WTC11 (cell line): ENCODE measurements around the gene OBSL1. TPM values are rescaled to one million over a fixed set of nuclear protein-coding genes. Genes with fewer than 3 reads are reported as not detected.

Experiments
- ATAC-seq: fragments of 200-7000 bp; cut with Tn5 transposase; 2 replicates; pipeline ENCODE4 v1.10.0; 2021; ENCODE audit warnings: mild to moderate bottlenecking, moderate library complexity
- CTCF ChIA-PET: fragments of 300-600 bp; sonication (Branson Sonifier 250); formaldehyde crosslinking; loops from one replicate; lab custom pipeline; 2021; ENCODE audit warnings: antibody characterized with exemption; lab: Charles Lee
- POLR2A ChIA-PET: fragments of 350-600 bp; sonication (Branson Sonifier 250); formaldehyde crosslinking; loops from one replicate; lab custom pipeline; 2021; ENCODE audit warnings: antibody characterized with exemption; lab: Charles Lee
- DNase-seq: peaks from one replicate; pipeline ENCODE4 v3.0.0; 2021; ENCODE audit warnings: low spot score
- H3K27ac Mint-ChIP-seq: 2 replicates; pipeline ENCODE4 v1.8.0; 2021; ENCODE audit warnings: mixed read lengths
- H3K27me3 Mint-ChIP-seq: 2 replicates; pipeline ENCODE4 v1.8.0; 2021; ENCODE audit warnings: low read depth, mild to moderate bottlenecking, moderate library complexity, mixed read lengths
- H3K36me3 Mint-ChIP-seq: 2 replicates; pipeline ENCODE4 v1.8.0; 2021; ENCODE audit warnings: mixed read lengths
- H3K4me1 Mint-ChIP-seq: 2 replicates; pipeline ENCODE4 v1.8.0; 2022; ENCODE audit warnings: mixed read lengths
- H3K4me3 Mint-ChIP-seq: 2 replicates; pipeline ENCODE4 v1.8.0; 2021; ENCODE audit warnings: mild to moderate bottlenecking, moderate library complexity, mixed read lengths
- H3K9me3 Mint-ChIP-seq: 2 replicates; pipeline ENCODE4 v1.8.0; 2021; ENCODE audit warnings: mixed read lengths
- ELF4 ChIP-seq: sonication (generic); formaldehyde crosslinking; IDR thresholded peaks from 2 replicates; pipeline ENCODE4 v1.8.1; 2022; ENCODE audit warnings: low read depth, mild to moderate bottlenecking, moderate library complexity, missing genetic modification reagents
- HMGA2 ChIP-seq: fragments of 250-450 bp; sonication (Bioruptor Pico); IDR thresholded peaks from 2 replicates; pipeline ENCODE4 v1.4.0; 2021; ENCODE audit warnings: mild to moderate bottlenecking, moderate library complexity
- JAZF1 ChIP-seq: fragments of 250-450 bp; sonication (Bioruptor Pico); IDR thresholded peaks from 2 replicates; pipeline ENCODE4 v1.9.0; 2021; ENCODE audit warnings: moderate library complexity, mild to moderate bottlenecking, inconsistent platforms
- MYBL2 ChIP-seq: sonication (generic); formaldehyde crosslinking; IDR thresholded peaks from 2 replicates; pipeline ENCODE4 v1.8.1; 2023; ENCODE audit warnings: mild to moderate bottlenecking, moderate library complexity, missing genetic modification reagents
- NR2C2 ChIP-seq: sonication (generic); formaldehyde crosslinking; IDR thresholded peaks from 2 replicates; pipeline ENCODE4 v1.8.0; 2022; ENCODE audit warnings: mild to moderate bottlenecking, missing genetic modification reagents
- OVOL2 ChIP-seq: fragments of 250-450 bp; sonication (Bioruptor Pico); IDR thresholded peaks from 2 replicates; pipeline ENCODE4 v1.9.0; 2021; ENCODE audit warnings: mild to moderate bottlenecking, borderline replicate concordance
- ZNF121 ChIP-seq: sonication (generic); formaldehyde crosslinking; IDR thresholded peaks from 2 replicates; pipeline ENCODE4 v1.8.0; 2023; ENCODE audit warnings: missing genetic modification reagents
- ZNF219 ChIP-seq: sonication (generic); formaldehyde crosslinking; IDR thresholded peaks from 2 replicates; pipeline ENCODE4 v1.8.0; 2023; ENCODE audit warnings: missing genetic modification reagents, mild to moderate bottlenecking, borderline replicate concordance
- ZNF263 ChIP-seq: sonication (generic); formaldehyde crosslinking; IDR thresholded peaks from 2 replicates; pipeline ENCODE4 v1.8.1; 2022; ENCODE audit warnings: low read depth, mild to moderate bottlenecking, moderate library complexity, missing genetic modification reagents
- ZNF423 ChIP-seq: fragments of 250-450 bp; sonication (Bioruptor Pico); IDR thresholded peaks from 2 replicates; pipeline ENCODE4 v2.1.2; 2022; ENCODE audit warnings: mild to moderate bottlenecking, moderate library complexity
- total RNA-seq: library from RNA; stranded (reverse); gene quantifications from 3 replicates; pipeline ENCODE4 v1.2.3, GENCODE V29; 2021
- TF ChIP-seq, protein P1 (sequence below): fragments of 250-450 bp; sonication (Bioruptor Pico); IDR thresholded peaks from 2 replicates; pipeline ENCODE4 v1.9.0; 2021; ENCODE audit warnings: mild to moderate bottlenecking
- TF ChIP-seq, protein P2 (sequence below): sonication (generic); formaldehyde crosslinking; IDR thresholded peaks from 2 replicates; pipeline ENCODE4 v1.8.0; 2023; ENCODE audit warnings: missing genetic modification reagents
- TF ChIP-seq, protein P3 (sequence below): sonication (generic); formaldehyde crosslinking; IDR thresholded peaks from 2 replicates; pipeline ENCODE4 v1.8.1; 2023; ENCODE audit warnings: mild to moderate bottlenecking, missing genetic modification reagents
- TF ChIP-seq, protein P4 (sequence below): fragments of 200-600 bp; IDR thresholded peaks from 2 replicates; pipeline ENCODE4 v1.8.0; 2022; ENCODE audit warnings: antibody characterized with exemption
- TF ChIP-seq, protein P5 (sequence below): fragments of 250-450 bp; sonication (Bioruptor Pico); IDR thresholded peaks from 2 replicates; pipeline ENCODE4 v2.1.2; 2022; ENCODE audit warnings: mild to moderate bottlenecking, moderate library complexity
- TF ChIP-seq, protein P6 (sequence below): sonication (generic); formaldehyde crosslinking; IDR thresholded peaks from 2 replicates; pipeline ENCODE4 v1.8.1; 2023; ENCODE audit warnings: mild to moderate bottlenecking, moderate library complexity, missing genetic modification reagents
- TF ChIP-seq, protein P7 (sequence below): fragments of 250-450 bp; sonication (Bioruptor Pico); IDR thresholded peaks from 2 replicates; pipeline ENCODE4 v1.9.0; 2021; ENCODE audit warnings: mild to moderate bottlenecking, borderline replicate concordance

OBSL1 gene
- total RNA-seq, 1 experiment from 2014 or later: 159 TPM

DNA sequence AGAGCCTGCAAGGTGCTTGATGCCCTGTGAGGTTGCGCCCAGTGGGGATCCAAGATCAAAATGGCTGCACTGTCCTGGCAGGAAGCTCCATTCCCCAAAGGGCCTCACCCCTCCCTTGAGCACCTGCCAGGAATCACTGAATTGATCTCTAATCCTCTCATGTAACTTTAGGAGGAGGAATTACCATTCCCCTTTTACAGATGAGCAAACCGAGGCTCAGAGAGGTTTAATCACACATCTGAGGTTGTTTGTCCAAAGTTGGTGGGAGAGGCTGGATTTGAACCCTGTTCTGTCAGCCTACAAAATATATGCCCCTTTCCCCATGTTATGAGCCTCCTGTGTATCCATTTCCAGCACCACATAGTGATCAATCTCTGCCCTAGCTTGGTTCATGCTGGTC, 46.5 kb downstream of the OBSL1 start:
- ChIA-PET POLR2A (interaction anchor here (1.5 kb wide), 1 partner anchor 29 kb away, joined by 5 read pairs; a partner anchor contains a TSS), CTCF (interaction anchor here (1.5 to 41.3 kb wide), 3 partner anchors 17 to 78 kb away, joined by 3 to 2316 read pairs (median 188); partner anchors contain the start of gene GMPPA)
- Mint-ChIP-seq H3K36me3 (no peaks in the 10 kb centered on the region), H3K9me3 (no peaks in the 10 kb centered on the region), H3K4me3 (no peak overlapping the region), H3K27me3 (peaks cover 47% of the 10 kb centered on the region), H3K4me1 (peaks cover 63% of the 10 kb centered on the region), H3K27ac (no peak overlapping the region)
- DNase-seq (no peak), ATAC-seq (no peak)
- no peak for TF ChIP-seq ZNF121 (CRISPR knock-in tag)
- no peak for TF ChIP-seq ZNF263
- no peak for TF ChIP-seq NR2C2 (CRISPR knock-in tag)
- no peak for TF ChIP-seq ZNF219 (CRISPR knock-in tag)

DNA sequence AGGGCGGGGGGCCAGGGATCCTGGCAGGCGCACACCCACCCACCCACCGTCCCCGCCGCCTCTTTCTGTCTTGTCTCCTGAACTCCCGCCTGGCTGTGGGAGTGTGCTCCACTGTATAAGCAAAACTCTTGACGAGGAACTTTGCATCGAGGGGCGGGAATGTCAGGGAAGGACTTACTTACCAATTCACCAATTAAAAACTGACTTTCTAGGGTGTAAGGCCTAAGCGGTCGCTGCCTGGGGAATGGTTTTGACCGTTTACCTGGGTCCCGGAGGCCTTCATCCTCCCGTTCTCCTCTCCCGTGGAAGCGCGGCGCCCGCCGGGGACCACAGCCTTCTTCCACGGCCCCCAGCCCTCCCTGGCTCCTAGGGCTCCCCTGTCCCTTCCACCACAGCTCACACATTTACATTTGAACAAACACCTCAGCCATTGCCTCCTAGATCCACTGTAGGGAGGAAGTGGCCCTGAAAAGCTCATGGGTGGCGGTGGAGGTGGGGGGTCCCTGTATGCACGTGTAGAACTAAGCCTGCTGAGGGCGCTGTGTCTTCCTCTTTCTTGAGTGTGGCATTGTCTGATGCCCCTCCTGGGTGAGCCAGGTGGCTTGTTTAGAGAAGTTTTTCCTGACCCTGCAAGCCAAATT, 48.2 kb downstream of the OBSL1 start:
- no peaks in the 10 kb centered on the region for H3K9me3 Mint-ChIP-seq
- no peak overlapping the region for H3K27ac Mint-ChIP-seq
- DNase-seq: peak; percentile 56
- H3K27me3 Mint-ChIP-seq: peaks cover 31% of the 10 kb centered on the region
- ATAC-seq: peak; percentile 12
- POLR2A ChIA-PET: interaction anchor here (1.2 kb wide), 1 partner anchor 30 kb away, joined by 3 read pairs; no protein-coding TSS in a partner anchor
- CTCF ChIA-PET: interaction anchor here (0.6 to 41.3 kb wide), 29 partner anchors 8 to 652 kb away, joined by 3 to 2316 read pairs (median 5); partner anchors contain the start of genes ASIC4, DNPEP, GMPPA and SPEG
- no peaks in the 10 kb centered on the region for H3K36me3 Mint-ChIP-seq
- TF ChIP-seq, protein P1, sequence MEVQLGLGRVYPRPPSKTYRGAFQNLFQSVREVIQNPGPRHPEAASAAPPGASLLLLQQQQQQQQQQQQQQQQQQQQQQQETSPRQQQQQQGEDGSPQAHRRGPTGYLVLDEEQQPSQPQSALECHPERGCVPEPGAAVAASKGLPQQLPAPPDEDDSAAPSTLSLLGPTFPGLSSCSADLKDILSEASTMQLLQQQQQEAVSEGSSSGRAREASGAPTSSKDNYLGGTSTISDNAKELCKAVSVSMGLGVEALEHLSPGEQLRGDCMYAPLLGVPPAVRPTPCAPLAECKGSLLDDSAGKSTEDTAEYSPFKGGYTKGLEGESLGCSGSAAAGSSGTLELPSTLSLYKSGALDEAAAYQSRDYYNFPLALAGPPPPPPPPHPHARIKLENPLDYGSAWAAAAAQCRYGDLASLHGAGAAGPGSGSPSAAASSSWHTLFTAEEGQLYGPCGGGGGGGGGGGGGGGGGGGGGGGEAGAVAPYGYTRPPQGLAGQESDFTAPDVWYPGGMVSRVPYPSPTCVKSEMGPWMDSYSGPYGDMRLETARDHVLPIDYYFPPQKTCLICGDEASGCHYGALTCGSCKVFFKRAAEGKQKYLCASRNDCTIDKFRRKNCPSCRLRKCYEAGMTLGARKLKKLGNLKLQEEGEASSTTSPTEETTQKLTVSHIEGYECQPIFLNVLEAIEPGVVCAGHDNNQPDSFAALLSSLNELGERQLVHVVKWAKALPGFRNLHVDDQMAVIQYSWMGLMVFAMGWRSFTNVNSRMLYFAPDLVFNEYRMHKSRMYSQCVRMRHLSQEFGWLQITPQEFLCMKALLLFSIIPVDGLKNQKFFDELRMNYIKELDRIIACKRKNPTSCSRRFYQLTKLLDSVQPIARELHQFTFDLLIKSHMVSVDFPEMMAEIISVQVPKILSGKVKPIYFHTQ (CRISPR knock-in tag): no peak
- TF ChIP-seq HMGA2 (CRISPR knock-in tag): no peak
- TF ChIP-seq JAZF1 (CRISPR knock-in tag): no peak
- TF ChIP-seq, protein P2, sequence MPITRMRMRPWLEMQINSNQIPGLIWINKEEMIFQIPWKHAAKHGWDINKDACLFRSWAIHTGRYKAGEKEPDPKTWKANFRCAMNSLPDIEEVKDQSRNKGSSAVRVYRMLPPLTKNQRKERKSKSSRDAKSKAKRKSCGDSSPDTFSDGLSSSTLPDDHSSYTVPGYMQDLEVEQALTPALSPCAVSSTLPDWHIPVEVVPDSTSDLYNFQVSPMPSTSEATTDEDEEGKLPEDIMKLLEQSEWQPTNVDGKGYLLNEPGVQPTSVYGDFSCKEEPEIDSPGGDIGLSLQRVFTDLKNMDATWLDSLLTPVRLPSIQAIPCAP (CRISPR knock-in tag): no peak
- TF ChIP-seq, protein P3, sequence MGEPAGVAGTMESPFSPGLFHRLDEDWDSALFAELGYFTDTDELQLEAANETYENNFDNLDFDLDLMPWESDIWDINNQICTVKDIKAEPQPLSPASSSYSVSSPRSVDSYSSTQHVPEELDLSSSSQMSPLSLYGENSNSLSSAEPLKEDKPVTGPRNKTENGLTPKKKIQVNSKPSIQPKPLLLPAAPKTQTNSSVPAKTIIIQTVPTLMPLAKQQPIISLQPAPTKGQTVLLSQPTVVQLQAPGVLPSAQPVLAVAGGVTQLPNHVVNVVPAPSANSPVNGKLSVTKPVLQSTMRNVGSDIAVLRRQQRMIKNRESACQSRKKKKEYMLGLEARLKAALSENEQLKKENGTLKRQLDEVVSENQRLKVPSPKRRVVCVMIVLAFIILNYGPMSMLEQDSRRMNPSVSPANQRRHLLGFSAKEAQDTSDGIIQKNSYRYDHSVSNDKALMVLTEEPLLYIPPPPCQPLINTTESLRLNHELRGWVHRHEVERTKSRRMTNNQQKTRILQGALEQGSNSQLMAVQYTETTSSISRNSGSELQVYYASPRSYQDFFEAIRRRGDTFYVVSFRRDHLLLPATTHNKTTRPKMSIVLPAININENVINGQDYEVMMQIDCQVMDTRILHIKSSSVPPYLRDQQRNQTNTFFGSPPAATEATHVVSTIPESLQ: no peak
- TF ChIP-seq, protein P4, sequence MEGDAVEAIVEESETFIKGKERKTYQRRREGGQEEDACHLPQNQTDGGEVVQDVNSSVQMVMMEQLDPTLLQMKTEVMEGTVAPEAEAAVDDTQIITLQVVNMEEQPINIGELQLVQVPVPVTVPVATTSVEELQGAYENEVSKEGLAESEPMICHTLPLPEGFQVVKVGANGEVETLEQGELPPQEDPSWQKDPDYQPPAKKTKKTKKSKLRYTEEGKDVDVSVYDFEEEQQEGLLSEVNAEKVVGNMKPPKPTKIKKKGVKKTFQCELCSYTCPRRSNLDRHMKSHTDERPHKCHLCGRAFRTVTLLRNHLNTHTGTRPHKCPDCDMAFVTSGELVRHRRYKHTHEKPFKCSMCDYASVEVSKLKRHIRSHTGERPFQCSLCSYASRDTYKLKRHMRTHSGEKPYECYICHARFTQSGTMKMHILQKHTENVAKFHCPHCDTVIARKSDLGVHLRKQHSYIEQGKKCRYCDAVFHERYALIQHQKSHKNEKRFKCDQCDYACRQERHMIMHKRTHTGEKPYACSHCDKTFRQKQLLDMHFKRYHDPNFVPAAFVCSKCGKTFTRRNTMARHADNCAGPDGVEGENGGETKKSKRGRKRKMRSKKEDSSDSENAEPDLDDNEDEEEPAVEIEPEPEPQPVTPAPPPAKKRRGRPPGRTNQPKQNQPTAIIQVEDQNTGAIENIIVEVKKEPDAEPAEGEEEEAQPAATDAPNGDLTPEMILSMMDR: 0 out of 2 replicates have a peak, but pooled peaks have one; percentile 43
- TF ChIP-seq MYBL2 (CRISPR knock-in tag): no peak
- peak; percentile 93 for TF ChIP-seq ZNF423
- no peak for TF ChIP-seq ELF4 (CRISPR knock-in tag)
- TF ChIP-seq, protein P5, sequence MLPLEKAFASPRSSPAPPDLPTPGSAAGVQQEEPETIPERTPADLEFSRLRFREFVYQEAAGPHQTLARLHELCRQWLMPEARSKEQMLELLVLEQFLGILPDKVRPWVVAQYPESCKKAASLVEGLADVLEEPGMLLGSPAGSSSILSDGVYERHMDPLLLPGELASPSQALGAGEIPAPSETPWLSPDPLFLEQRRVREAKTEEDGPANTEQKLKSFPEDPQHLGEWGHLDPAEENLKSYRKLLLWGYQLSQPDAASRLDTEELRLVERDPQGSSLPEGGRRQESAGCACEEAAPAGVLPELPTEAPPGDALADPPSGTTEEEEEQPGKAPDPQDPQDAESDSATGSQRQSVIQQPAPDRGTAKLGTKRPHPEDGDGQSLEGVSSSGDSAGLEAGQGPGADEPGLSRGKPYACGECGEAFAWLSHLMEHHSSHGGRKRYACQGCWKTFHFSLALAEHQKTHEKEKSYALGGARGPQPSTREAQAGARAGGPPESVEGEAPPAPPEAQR (CRISPR knock-in tag): 0 out of 2 replicates have a peak, but pooled peaks have one; percentile 11
- TF ChIP-seq, protein P6, sequence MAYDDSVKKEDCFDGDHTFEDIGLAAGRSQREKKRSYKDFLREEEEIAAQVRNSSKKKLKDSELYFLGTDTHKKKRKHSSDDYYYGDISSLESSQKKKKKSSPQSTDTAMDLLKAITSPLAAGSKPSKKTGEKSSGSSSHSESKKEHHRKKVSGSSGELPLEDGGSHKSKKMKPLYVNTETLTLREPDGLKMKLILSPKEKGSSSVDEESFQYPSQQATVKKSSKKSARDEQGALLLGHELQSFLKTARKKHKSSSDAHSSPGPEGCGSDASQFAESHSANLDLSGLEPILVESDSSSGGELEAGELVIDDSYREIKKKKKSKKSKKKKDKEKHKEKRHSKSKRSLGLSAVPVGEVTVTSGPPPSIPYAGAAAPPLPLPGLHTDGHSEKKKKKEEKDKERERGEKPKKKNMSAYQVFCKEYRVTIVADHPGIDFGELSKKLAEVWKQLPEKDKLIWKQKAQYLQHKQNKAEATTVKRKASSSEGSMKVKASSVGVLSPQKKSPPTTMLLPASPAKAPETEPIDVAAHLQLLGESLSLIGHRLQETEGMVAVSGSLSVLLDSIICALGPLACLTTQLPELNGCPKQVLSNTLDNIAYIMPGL: 0 out of 2 replicates have a peak, but pooled peaks have one; percentile 21
- no peak for TF ChIP-seq OVOL2 (CRISPR knock-in tag)
- TF ChIP-seq, protein P7, sequence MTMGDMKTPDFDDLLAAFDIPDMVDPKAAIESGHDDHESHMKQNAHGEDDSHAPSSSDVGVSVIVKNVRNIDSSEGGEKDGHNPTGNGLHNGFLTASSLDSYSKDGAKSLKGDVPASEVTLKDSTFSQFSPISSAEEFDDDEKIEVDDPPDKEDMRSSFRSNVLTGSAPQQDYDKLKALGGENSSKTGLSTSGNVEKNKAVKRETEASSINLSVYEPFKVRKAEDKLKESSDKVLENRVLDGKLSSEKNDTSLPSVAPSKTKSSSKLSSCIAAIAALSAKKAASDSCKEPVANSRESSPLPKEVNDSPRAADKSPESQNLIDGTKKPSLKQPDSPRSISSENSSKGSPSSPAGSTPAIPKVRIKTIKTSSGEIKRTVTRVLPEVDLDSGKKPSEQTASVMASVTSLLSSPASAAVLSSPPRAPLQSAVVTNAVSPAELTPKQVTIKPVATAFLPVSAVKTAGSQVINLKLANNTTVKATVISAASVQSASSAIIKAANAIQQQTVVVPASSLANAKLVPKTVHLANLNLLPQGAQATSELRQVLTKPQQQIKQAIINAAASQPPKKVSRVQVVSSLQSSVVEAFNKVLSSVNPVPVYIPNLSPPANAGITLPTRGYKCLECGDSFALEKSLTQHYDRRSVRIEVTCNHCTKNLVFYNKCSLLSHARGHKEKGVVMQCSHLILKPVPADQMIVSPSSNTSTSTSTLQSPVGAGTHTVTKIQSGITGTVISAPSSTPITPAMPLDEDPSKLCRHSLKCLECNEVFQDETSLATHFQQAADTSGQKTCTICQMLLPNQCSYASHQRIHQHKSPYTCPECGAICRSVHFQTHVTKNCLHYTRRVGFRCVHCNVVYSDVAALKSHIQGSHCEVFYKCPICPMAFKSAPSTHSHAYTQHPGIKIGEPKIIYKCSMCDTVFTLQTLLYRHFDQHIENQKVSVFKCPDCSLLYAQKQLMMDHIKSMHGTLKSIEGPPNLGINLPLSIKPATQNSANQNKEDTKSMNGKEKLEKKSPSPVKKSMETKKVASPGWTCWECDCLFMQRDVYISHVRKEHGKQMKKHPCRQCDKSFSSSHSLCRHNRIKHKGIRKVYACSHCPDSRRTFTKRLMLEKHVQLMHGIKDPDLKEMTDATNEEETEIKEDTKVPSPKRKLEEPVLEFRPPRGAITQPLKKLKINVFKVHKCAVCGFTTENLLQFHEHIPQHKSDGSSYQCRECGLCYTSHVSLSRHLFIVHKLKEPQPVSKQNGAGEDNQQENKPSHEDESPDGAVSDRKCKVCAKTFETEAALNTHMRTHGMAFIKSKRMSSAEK (CRISPR knock-in tag): no peak
- peak overlapping the region; percentile 71 for H3K4me3 Mint-ChIP-seq
- peaks cover 64% of the 10 kb centered on the region for H3K4me1 Mint-ChIP-seq
